Mesothelial cell of epicardium (in vitro differentiated cells): ENCODE measurements around the gene VRK3. TPM values are rescaled to one million over a fixed set of nuclear protein-coding genes. Genes with fewer than 3 reads are reported as not detected.

Experiments used
- DNase-seq, 2 experiments: peaks; one replicate each; pipeline ENCODE4 v3.0.0; 2021; ENCODE audit warnings: low spot score in 2 of 2; ENCODE audit not compliant: unreplicated experiment in 2 of 2
- H3K27ac Mint-ChIP-seq: 2 replicates; pipeline ENCODE4 v1.8.0; 2021; ENCODE audit warnings: mixed read lengths
- H3K27me3 Mint-ChIP-seq: 2 replicates; pipeline ENCODE4 v1.8.0; 2021; ENCODE audit warnings: low read depth, mixed read lengths
- H3K36me3 Mint-ChIP-seq: 2 replicates; pipeline ENCODE4 v1.8.0; 2021; ENCODE audit warnings: mixed read lengths
- H3K4me1 Mint-ChIP-seq: 2 replicates; pipeline ENCODE4 v1.8.0; 2021; ENCODE audit warnings: mixed read lengths
- H3K4me3 Mint-ChIP-seq: 2 replicates; pipeline ENCODE4 v1.8.0; 2021; ENCODE audit warnings: mild to moderate bottlenecking, moderate library complexity, mixed read lengths
- H3K9me3 Mint-ChIP-seq: 2 replicates; pipeline ENCODE4 v1.8.0; 2021; ENCODE audit warnings: mixed read lengths
- total RNA-seq: library from RNA; stranded (reverse); gene quantifications from 3 replicates; pipeline ENCODE4 v1.2.1, GENCODE V29; 2021
- TF ChIP-seq, protein P1 (sequence below): fragments of 200-600 bp; sonication (generic); IDR thresholded peaks from one replicate; pipeline ENCODE4 v1.5.0; 2021; ENCODE audit warnings: antibody characterized with exemption; ENCODE audit not compliant: unreplicated experiment

Gene VRK3
- total RNA-seq, 1 donor from 2014 or later, result 40.1 TPM

DNA sequence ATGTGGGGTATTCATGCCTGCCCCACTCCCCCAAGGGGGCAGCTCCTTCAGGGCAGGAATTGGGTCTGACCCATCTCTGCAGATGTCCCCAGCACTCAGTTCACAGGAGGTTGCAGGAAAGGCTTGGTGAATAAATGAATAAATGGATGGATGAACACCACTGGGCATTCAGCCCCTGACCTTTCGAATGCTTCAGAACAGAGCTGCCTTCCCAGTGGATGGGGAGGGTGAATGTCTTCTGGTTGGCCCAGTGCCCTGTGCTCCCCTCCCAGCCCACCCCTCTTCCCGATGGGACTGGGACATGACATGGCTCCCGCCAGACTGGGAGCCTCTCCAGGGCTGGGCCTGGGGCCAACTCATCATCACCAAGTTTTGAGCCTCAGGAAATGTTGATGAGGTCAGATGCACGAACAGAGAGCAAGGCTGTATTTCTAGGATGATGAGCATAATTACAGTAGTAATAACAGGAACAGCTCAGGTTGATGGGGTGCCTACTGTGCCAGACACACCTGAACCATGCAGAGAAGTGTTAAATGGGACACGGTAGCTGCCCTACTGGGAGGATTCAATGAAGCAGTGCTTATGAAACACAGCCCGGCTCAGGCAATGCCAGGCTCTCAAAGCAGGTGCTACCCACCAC lies 25.7 kb downstream of the VRK3 start:
- H3K27ac Mint-ChIP-seq, result no peak overlapping the region
- no peaks in the 10 kb centered on the region for H3K4me1 Mint-ChIP-seq
- H3K4me3 Mint-ChIP-seq, result no peak overlapping the region
- no peaks in the 10 kb centered on the region for H3K9me3 Mint-ChIP-seq
- H3K36me3 Mint-ChIP-seq, result peaks cover 29% of the 10 kb centered on the region
- TF ChIP-seq, protein P1, sequence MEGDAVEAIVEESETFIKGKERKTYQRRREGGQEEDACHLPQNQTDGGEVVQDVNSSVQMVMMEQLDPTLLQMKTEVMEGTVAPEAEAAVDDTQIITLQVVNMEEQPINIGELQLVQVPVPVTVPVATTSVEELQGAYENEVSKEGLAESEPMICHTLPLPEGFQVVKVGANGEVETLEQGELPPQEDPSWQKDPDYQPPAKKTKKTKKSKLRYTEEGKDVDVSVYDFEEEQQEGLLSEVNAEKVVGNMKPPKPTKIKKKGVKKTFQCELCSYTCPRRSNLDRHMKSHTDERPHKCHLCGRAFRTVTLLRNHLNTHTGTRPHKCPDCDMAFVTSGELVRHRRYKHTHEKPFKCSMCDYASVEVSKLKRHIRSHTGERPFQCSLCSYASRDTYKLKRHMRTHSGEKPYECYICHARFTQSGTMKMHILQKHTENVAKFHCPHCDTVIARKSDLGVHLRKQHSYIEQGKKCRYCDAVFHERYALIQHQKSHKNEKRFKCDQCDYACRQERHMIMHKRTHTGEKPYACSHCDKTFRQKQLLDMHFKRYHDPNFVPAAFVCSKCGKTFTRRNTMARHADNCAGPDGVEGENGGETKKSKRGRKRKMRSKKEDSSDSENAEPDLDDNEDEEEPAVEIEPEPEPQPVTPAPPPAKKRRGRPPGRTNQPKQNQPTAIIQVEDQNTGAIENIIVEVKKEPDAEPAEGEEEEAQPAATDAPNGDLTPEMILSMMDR, result no peak
- DNase-seq, result no peak
- no peaks in the 10 kb centered on the region for H3K27me3 Mint-ChIP-seq

DNA sequence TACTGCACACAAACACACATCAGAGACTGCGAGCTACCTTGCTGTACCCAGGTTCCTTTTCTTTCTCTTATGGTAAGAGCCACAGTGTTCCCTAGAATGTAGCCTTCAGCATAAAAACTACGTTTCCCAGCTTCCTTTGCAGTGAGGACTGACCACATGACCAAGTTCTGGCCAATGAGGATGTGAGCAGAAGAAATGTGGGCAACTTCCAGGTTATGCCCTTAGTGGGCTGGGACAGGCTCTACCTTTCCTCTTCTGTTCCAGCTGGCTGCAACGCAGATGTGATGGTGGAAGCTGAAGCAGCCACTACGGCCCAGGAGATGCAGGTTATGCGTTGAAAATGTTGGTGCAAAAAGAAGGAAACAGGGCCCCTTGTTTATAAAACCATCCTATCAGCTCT lies 27.5 kb downstream of the VRK3 start:
- H3K36me3 Mint-ChIP-seq, result peaks cover 43% of the 10 kb centered on the region
- H3K9me3 Mint-ChIP-seq, result no peaks in the 10 kb centered on the region
- no peaks in the 10 kb centered on the region for H3K27me3 Mint-ChIP-seq
- H3K27ac Mint-ChIP-seq, result no peak overlapping the region
- no peak for DNase-seq
- no peak overlapping the region for H3K4me3 Mint-ChIP-seq
- TF ChIP-seq, protein P1, result no peak
- no peaks in the 10 kb centered on the region for H3K4me1 Mint-ChIP-seq

DNA sequence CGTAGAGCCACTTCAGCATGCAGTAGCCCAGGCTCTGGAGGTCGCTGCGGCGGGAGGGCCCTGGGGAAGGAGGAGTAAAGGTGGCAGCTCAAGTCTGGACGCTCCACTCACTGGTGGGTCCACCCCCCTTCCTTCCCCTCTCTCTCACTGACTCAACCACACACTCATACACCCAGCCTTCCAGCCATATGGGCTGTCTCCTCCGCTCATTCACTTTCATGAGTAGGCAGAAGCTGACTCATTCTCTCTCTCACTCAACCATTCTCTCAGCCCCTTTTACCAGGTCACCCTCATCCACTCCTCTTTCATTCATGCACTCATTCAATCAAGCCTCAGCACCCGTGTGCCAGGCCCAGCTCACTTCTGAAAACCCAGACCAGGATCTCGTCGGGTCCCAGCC lies 36.7 kb downstream of the VRK3 start:
- no peaks in the 10 kb centered on the region for H3K4me1 Mint-ChIP-seq
- H3K27me3 Mint-ChIP-seq, result no peaks in the 10 kb centered on the region
- no peak overlapping the region for H3K27ac Mint-ChIP-seq
- TF ChIP-seq, protein P1, result no peak
- DNase-seq, result no peak
- H3K4me3 Mint-ChIP-seq, result no peak overlapping the region
- peaks cover 35% of the 10 kb centered on the region for H3K36me3 Mint-ChIP-seq
- H3K9me3 Mint-ChIP-seq, result no peaks in the 10 kb centered on the region

DNA sequence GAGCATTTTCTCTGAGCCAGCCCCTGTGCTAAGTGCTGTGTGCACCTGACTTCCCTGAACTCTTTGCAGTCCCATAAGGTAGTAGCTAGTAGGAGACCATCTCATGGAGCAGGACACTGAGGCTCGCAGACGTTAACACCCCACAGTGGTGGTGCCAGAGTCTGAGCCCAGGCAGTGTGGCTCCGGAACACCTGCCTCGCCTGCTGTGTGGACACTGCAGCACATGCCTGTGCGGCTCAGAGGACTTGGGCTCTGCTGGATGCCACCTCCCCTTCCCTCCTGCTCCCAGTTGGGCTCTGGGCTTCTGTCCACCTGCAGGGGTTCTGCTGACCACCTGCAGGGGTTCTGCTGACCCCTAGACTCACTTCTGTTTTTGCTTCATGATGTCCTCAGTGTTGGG lies 37.2 kb downstream of the VRK3 start:
- H3K36me3 Mint-ChIP-seq, result peaks cover 33% of the 10 kb centered on the region
- no peak for DNase-seq
- H3K27me3 Mint-ChIP-seq, result no peaks in the 10 kb centered on the region
- H3K9me3 Mint-ChIP-seq, result no peaks in the 10 kb centered on the region
- H3K27ac Mint-ChIP-seq, result no peak overlapping the region
- TF ChIP-seq, protein P1, result no peak
- H3K4me1 Mint-ChIP-seq, result no peaks in the 10 kb centered on the region
- H3K4me3 Mint-ChIP-seq, result no peak overlapping the region

DNA sequence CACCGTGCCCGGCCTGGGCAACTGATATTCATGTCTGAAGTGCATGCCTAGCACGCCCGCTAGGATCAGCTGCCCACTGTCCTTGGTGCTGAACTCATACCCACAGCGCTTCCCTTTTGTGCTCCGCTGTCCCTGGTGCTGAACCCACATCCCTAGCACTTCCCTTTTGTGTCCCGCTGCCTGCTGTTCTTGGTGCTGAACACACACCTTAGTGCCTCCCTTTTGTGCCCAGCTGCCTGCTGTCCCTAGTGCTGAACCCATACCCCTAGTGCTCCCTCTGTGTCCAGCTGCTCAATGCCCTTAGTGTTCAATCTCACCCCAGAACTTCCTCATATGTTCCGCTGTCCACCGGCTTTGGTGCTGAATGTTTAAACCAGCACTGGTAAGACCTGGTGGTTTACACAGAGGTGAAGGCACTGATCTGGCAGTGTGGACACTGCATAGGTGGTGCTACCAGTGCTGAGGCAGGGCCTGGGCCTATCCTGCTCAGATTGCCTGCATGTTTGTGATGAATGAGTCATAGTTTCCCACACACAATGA lies 37.9 kb downstream of the VRK3 start:
- H3K9me3 Mint-ChIP-seq, result no peaks in the 10 kb centered on the region
- peak overlapping the region; percentile 60 for H3K27ac Mint-ChIP-seq
- DNase-seq, result peak; percentile 85 to 95
- H3K4me1 Mint-ChIP-seq, result no peaks in the 10 kb centered on the region
- H3K4me3 Mint-ChIP-seq, result no peak overlapping the region
- peaks cover 26% of the 10 kb centered on the region for H3K36me3 Mint-ChIP-seq
- H3K27me3 Mint-ChIP-seq, result no peaks in the 10 kb centered on the region
- TF ChIP-seq, protein P1, result no peak
